ENCODE measurements around the gene WFIKKN1. TPM values are rescaled to one million over a fixed set of nuclear protein-coding genes. Genes with fewer than 3 reads are reported as not detected.

The WFIKKN1 gene
- total and polyA plus RNA-seq, 2 donors (not counting 1 experiment from before 2014, with no cell fraction given): 0.64 to 0.84 TPM

- Histone ChIP-seq H3K27ac (ENCODE audit: low read length in 2 of 2) (no peak overlapping the region), H2AFZ (ENCODE audit: insufficient read depth, low read depth, low read length, poor library complexity, severe bottlenecking) (no peak overlapping the region), H3K4me3 (ENCODE audit: control extremely low read depth in 1 of 5, extremely low read depth in 1 of 5, insufficient read depth in 1 of 5, low read depth in 2 of 5, low read length in 4 of 5) (no peak overlapping the region), H3K27me3 (replicated peaks in 1 of 4; ENCODE audit: control extremely low read depth in 1 of 4, control insufficient read depth in 3 of 4, insufficient read depth in 4 of 4, low read length in 3 of 4) (no peaks in the 10 kb centered on the region), H4K20me1 (ENCODE audit: control insufficient read depth, insufficient read depth, low read length, poor library complexity, severe bottlenecking) (no peaks in the 10 kb centered on the region), H3K9me3 (ENCODE audit: control extremely low read depth in 1 of 3, control insufficient read depth in 2 of 3, insufficient read depth in 1 of 3, low read length in 2 of 3) (no peaks in the 10 kb centered on the region), H3K4me1 (ENCODE audit: control insufficient read depth in 2 of 2, insufficient read depth in 2 of 2, low read length in 2 of 2) (no peaks in the 10 kb centered on the region), H3K36me3 (replicated peaks in 1 of 2; ENCODE audit: control extremely low read depth in 1 of 2, control insufficient read depth in 1 of 2, extremely low read depth in 1 of 2, insufficient read depth in 2 of 2, low read length in 1 of 2) (peaks cover 0 to 12% of the 10 kb centered on the region in 2 experiments), H3K4me2 (replicated peaks; ENCODE audit: low read depth, low read length, poor library complexity, severe bottlenecking) (no peak overlapping the region), H3K79me2 (ENCODE audit: control insufficient read depth, insufficient read depth, low read length) (no peaks in the 10 kb centered on the region), H3K9ac (ENCODE audit: low read length) (no peak overlapping the region)
- Mint-ChIP-seq H3K4me3 (no peak overlapping the region), H3K9me3 (ENCODE audit: insufficient read depth) (no peaks in the 10 kb centered on the region), H3K4me1 (no peaks in the 10 kb centered on the region), H3K27ac (no peak overlapping the region), H3K27me3 (no peaks in the 10 kb centered on the region)
- 91% methylated on average over 33 of the region's 33 CpGs for WGBS (ENCODE audit: insufficient coverage)
- DNase-seq: no peak
- POLR2A ChIA-PET: interaction anchor here (0.6 kb wide), 1 partner anchor 1383 kb away, joined by 6 read pairs; no protein-coding TSS in a partner anchor
- TF ChIP-seq CTCF (IDR thresholded peaks at IDR 0.05) (no peak), EZH2 (IDR thresholded peaks at IDR 0.05; ENCODE audit: borderline replicate concordance, insufficient read depth, low read depth, low read length, poor library complexity, severe bottlenecking) (no peak)
- ATAC-seq (ENCODE audit: low read depth): no peak
- CTCF ChIA-PET: no interaction called here
- intact Hi-C loops (cut with micrococcal nuclease): no loop called here
Observed at GRCh38 chr16:628321-629061, 2.3 kb upstream of the WFIKKN1 start.

DNA sequence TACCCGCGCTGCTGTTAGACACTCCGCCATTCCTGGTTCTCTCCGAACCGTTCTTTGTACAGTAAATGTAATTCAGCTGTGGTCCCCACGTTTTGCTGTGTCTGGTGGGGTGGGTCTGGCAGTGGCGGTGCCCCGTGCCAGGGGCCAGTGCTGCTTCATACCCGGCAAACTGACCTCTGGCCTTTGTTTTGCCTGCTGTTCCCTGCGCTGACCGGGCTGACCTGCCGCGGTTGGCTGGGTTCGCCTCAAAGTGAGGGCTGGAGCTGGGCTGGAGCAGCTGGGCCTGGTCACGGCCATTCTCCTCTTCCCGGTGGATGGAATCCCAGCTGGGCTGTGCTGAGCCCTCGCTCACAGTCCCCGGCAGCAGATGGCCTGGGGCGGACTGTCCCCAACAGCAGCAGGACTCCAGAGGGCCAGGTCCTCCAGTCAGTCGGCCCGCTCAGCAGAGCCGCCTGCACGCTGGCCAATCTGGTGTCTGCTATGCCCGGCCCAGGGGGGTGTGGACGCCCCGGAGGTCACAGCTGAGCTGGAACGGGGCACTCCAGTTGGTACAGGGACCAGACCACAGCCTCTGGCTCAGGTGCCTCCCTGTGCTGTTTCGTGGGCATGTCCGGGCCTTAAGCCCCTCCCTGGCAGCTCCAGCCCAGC lies 1.5 kb upstream of the WFIKKN1 start:
- WGBS (ENCODE audit: insufficient coverage): 91% methylated on average over 29 of the region's 29 CpGs
- POLR2A ChIA-PET: no interaction called here
- Histone ChIP-seq H3K27ac (ENCODE audit: low read length in 2 of 2) (no peak overlapping the region), H3K4me3 (ENCODE audit: control extremely low read depth in 1 of 5, extremely low read depth in 1 of 5, insufficient read depth in 1 of 5, low read depth in 2 of 5, low read length in 4 of 5) (no peak overlapping the region), H3K79me2 (ENCODE audit: control insufficient read depth, insufficient read depth, low read length) (no peaks in the 10 kb centered on the region), H3K27me3 (replicated peaks in 1 of 4; ENCODE audit: control extremely low read depth in 1 of 4, control insufficient read depth in 3 of 4, insufficient read depth in 4 of 4, low read length in 3 of 4) (no peaks in the 10 kb centered on the region), H4K20me1 (ENCODE audit: control insufficient read depth, insufficient read depth, low read length, poor library complexity, severe bottlenecking) (peaks cover under 1% of the 10 kb centered on the region), H2AFZ (ENCODE audit: insufficient read depth, low read depth, low read length, poor library complexity, severe bottlenecking) (no peak overlapping the region), H3K9me3 (ENCODE audit: control extremely low read depth in 1 of 3, control insufficient read depth in 2 of 3, insufficient read depth in 1 of 3, low read length in 2 of 3) (no peaks in the 10 kb centered on the region), H3K4me1 (ENCODE audit: control insufficient read depth in 2 of 2, insufficient read depth in 2 of 2, low read length in 2 of 2) (no peaks in the 10 kb centered on the region), H3K9ac (ENCODE audit: low read length) (no peak overlapping the region), H3K4me2 (replicated peaks; ENCODE audit: low read depth, low read length, poor library complexity, severe bottlenecking) (no peak overlapping the region), H3K36me3 (replicated peaks in 1 of 2; ENCODE audit: control extremely low read depth in 1 of 2, control insufficient read depth in 1 of 2, extremely low read depth in 1 of 2, insufficient read depth in 2 of 2, low read length in 1 of 2) (peaks cover 0 to 12% of the 10 kb centered on the region in 2 experiments)
- no peaks in the 10 kb centered on the region for H3K27me3 Mint-ChIP-seq
- H3K9me3 Mint-ChIP-seq (ENCODE audit: insufficient read depth): no peaks in the 10 kb centered on the region
- H3K4me1 Mint-ChIP-seq: no peaks in the 10 kb centered on the region
- no peak overlapping the region for H3K27ac Mint-ChIP-seq
- TF ChIP-seq EZH2 (IDR thresholded peaks at IDR 0.05; ENCODE audit: borderline replicate concordance, insufficient read depth, low read depth, low read length, poor library complexity, severe bottlenecking): no peak
- no peak for TF ChIP-seq CTCF (IDR thresholded peaks at IDR 0.05)
- no peak for ATAC-seq (ENCODE audit: low read depth)
- CTCF ChIA-PET: no interaction called here
- H3K4me3 Mint-ChIP-seq: no peak overlapping the region
- intact Hi-C loops (cut with micrococcal nuclease): no loop called here
- no peak for DNase-seq

Data from B cell (primary cell).